ENCODE measurements around the gene THOC6.

DNA sequence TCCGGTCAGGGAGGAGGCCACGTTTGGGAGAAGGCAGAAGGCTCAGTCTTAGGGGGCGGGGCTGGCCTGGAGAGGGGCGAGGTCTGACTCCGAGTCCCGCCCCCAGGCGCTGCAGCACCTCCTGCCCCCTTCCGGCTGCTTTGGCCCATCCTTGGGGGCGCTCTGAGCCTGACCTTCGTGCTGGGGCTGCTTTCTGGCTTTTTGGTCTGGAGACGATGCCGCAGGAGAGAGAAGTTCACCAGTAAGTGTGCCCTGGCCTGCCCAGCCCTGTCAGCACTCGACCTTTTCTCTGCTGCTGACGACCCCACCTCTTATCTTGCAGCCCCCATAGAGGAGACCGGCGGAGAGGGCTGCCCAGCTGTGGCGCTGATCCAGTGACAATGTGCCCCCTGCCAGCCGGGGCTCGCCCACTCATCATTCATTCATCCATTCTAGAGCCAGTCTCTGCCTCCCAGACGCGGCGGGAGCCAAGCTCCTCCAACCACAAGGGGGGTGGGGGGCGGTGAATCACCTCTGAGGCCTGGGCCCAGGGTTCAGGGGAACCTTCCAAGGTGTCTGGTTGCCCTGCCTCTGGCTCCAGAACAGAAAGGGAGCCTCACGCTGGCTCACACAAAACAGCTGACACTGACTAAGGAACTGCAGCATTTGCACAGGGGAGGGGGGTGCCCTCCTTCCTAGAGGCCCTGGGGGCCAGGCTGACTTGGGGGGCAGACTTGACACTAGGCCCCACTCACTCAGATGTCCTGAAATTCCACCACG lies 2.2 kb upstream of the THOC6 start:
- TF ChIP-seq CTCF (IDR thresholded peaks at IDR 0.05) (peak in 4 of 6 experiments; percentile 12 to 20 (median 16)), POLR2A (IDR thresholded peaks at IDR 0.05) (no peak)
